Sigmoid colon (tissue), 3 donors: ENCODE data around the gene MCFD2.

Source experiments
- POLR2A ChIP-seq, 2 donors: fragments of 450-650 bp; IDR thresholded peaks; one replicate each; pipeline ENCODE4 v1.6.1; 2016; ENCODE audit warnings: antibody characterized with exemption in 2 of 2, mild to moderate bottlenecking in 2 of 2, moderate library complexity in 2 of 2
- TF ChIP-seq, protein P1 (sequence below), 4 experiments: fragments of 450-650 bp in 3 of 4; fragments of 200-600 bp in 1 of 4; IDR thresholded peaks; one replicate each; pipeline ENCODE4 v1.5.1; 2016 to 2019; ENCODE audit warnings: antibody characterized with exemption in 4 of 4, mild to moderate bottlenecking in 3 of 4, moderate library complexity in 2 of 4

GRCh38 chr2:46878240-46878877 lies 37.2 kb downstream of the MCFD2 start:
- no peak for TF ChIP-seq POLR2A (IDR thresholded peaks at IDR 0.05)
- TF ChIP-seq, protein P1, sequence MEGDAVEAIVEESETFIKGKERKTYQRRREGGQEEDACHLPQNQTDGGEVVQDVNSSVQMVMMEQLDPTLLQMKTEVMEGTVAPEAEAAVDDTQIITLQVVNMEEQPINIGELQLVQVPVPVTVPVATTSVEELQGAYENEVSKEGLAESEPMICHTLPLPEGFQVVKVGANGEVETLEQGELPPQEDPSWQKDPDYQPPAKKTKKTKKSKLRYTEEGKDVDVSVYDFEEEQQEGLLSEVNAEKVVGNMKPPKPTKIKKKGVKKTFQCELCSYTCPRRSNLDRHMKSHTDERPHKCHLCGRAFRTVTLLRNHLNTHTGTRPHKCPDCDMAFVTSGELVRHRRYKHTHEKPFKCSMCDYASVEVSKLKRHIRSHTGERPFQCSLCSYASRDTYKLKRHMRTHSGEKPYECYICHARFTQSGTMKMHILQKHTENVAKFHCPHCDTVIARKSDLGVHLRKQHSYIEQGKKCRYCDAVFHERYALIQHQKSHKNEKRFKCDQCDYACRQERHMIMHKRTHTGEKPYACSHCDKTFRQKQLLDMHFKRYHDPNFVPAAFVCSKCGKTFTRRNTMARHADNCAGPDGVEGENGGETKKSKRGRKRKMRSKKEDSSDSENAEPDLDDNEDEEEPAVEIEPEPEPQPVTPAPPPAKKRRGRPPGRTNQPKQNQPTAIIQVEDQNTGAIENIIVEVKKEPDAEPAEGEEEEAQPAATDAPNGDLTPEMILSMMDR (IDR thresholded peaks at IDR 0.05), result no peak
